ENCODE data around the gene ETV5.

Gene ETV5

DNA sequence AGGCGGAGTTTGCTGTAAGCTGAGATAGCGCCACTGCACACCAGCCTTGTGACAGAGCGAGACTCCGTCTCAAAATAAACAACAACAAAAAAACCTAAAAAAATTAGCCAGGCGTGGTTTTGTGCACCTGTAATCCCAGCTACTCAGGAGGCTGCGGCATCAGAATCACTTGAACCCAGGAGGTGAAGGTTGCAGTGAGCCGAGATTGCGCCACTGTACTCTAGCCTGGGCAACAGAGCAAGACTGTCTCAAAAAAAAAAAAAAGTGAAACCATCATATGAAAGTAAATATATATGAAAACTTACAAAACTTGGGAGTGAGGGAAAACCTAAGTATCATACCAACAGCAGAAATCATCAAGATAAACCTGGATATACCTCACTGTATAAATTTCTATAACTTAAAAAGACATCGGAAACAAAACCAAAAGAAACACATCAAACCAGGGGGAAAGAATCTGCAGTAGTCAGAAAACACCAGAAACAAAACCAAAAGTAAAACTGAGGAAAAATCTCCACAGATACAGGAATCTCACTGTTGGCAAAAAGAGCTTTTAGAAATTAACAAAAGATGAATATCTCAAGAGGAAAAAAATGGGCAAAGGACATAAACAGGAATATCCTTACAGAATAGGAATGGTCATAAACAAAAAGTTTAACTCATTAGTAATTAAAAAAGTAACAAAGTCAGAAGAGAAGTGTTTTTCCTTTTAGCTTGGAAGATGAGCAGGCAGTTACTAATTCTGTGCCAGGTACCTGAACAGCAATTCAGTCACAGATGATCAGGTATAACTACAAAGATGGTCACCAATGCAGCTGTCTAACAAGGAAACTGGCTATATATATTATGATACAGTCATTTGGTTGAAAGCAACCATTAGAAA lies 41.3 kb downstream of the ETV5 start:
- TF ChIP-seq, protein P1, sequence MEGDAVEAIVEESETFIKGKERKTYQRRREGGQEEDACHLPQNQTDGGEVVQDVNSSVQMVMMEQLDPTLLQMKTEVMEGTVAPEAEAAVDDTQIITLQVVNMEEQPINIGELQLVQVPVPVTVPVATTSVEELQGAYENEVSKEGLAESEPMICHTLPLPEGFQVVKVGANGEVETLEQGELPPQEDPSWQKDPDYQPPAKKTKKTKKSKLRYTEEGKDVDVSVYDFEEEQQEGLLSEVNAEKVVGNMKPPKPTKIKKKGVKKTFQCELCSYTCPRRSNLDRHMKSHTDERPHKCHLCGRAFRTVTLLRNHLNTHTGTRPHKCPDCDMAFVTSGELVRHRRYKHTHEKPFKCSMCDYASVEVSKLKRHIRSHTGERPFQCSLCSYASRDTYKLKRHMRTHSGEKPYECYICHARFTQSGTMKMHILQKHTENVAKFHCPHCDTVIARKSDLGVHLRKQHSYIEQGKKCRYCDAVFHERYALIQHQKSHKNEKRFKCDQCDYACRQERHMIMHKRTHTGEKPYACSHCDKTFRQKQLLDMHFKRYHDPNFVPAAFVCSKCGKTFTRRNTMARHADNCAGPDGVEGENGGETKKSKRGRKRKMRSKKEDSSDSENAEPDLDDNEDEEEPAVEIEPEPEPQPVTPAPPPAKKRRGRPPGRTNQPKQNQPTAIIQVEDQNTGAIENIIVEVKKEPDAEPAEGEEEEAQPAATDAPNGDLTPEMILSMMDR (IDR thresholded peaks at IDR 0.05; ENCODE audit: extremely low read depth, insufficient read depth, missing control alignments) = no peak
- peak; percentile 34 for DNase-seq (ENCODE audit: low spot score)
- in situ Hi-C loops (cut with MboI; ENCODE audit: low pct_unique_long_range_greater_than_20kb, low sequenced_read_pairs, unreplicated experiment) = no loop called here

DNA sequence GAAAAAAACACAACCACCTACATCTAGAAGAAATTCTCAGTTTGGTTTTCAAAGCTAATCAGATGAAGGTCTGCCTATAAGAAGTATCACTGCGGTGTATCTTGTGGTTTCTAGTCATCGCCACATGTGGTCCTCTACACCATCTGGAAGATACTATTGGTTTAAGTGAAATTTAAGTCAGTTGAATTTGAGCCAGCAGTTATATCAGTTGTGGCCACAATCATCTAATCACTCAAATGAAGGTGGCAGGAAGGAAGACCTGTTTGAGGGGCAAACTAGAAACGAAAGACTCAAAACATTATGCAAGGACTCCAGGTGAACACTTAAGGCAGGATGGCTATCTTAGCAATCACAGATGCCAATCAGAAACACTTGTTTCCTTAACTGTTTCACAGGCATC lies 48.7 kb downstream of the ETV5 start:
- in situ Hi-C loops (cut with MboI; ENCODE audit: low pct_unique_long_range_greater_than_20kb, low sequenced_read_pairs, unreplicated experiment) = no loop called here
- TF ChIP-seq, protein P1 (IDR thresholded peaks at IDR 0.05; ENCODE audit: extremely low read depth, insufficient read depth, missing control alignments) = no peak
- DNase-seq (ENCODE audit: low spot score) = peak; percentile 40

DNA sequence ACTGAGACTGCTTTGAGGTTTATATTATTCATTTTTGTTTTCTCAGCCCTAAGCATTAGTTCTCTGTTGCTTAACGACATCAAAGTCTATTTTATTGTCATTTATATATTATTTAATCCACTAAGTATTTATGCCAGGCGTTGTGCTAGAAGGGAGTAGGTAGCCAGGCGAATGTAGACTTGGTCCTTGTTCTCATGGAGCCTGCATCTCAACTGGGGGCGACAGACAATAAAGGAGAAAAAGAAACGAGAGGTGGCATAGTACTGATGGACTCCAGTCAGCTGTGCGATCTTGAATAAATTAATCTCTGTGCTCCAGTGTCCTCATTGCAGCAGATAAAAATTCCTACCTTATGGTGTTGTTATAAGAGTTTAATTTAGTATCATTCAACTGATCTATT lies 49.7 kb downstream of the ETV5 start:
- DNase-seq (ENCODE audit: low spot score) = no peak
- in situ Hi-C loops (cut with MboI; ENCODE audit: low pct_unique_long_range_greater_than_20kb, low sequenced_read_pairs, unreplicated experiment) = no loop called here
- TF ChIP-seq, protein P1 (IDR thresholded peaks at IDR 0.05; ENCODE audit: extremely low read depth, insufficient read depth, missing control alignments) = no peak

DNA sequence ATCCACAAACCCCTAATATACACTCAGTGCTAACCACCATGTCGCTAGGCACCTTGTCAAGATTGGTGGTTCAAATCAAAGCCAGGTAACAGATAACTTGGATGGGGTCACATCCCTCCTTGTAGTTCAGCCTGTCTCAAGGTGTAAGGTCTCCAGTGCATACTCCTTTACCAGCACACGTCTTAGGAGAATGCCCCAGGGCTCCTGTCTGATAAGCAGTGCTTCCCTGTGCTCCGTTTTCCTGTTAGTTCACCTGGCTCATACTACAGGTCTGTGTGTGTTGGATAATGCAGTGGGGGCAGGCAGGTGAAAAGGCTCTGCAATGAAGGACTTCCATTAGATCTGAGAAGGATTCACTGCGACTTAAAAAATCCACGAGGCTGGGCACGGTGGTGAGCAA lies 50.7 kb downstream of the ETV5 start:
- TF ChIP-seq, protein P1 (IDR thresholded peaks at IDR 0.05; ENCODE audit: extremely low read depth, insufficient read depth, missing control alignments) = no peak
- no peak for DNase-seq (ENCODE audit: low spot score)
- in situ Hi-C loops (cut with MboI; ENCODE audit: low pct_unique_long_range_greater_than_20kb, low sequenced_read_pairs, unreplicated experiment) = no loop called here

DNA sequence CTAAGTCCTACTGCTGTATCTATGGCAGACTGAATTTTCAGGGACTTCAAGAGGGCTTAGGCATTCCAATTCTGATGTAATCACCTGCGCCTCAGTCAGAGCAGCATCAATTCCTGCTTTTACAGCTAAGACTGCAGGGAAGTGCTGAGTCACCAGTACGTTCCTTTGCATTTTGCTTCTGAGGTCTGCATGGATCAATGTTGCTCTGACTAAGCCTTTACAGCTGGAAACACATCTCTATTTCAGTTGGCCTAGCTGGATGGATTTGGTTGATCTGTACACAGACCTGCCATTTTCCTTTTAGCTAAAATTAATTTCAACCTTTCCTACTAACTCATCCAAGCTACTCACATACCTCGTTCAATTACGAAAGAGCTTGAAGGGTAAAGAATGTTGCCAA lies 51.3 kb downstream of the ETV5 start:
- DNase-seq (ENCODE audit: low spot score) = no peak
- TF ChIP-seq, protein P1 (IDR thresholded peaks at IDR 0.05; ENCODE audit: extremely low read depth, insufficient read depth, missing control alignments) = no peak

DNA sequence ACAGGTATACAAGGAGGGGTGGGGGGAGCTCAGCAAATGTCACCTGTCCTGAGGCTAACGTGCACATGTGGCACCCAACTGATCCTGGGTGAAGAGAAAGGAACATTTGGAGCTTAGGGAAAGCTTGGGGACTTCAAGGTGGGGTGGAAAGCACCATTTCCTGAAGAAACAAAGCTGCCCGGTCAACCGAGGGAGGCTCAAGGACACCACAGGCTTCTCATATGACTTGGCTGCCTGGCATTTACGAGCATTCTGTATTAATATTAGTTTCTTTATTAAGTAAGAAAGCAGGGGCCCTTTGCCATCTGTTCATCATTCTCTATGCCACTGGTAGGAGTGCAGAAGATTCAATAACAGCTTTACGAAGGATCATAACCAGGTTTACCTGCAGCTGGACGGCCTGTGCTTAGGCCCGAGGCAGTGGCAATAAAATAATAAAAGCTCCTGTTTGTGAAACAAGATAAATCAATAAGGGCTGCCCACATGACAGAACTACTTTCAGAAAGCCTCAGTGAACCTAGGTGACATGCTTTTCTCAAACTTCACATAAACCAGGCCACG lies 54.0 kb downstream of the ETV5 start:
- in situ Hi-C loops (cut with MboI; ENCODE audit: low pct_unique_long_range_greater_than_20kb, low sequenced_read_pairs, unreplicated experiment) = no loop called here
- TF ChIP-seq, protein P1 (IDR thresholded peaks at IDR 0.05; ENCODE audit: extremely low read depth, insufficient read depth, missing control alignments) = no peak
- DNase-seq (ENCODE audit: low spot score) = no peak

More for the DNA sequence above, 51.3 kb downstream of the ETV5 start:
- in situ Hi-C loops (cut with MboI; ENCODE audit: low pct_unique_long_range_greater_than_20kb, low sequenced_read_pairs, unreplicated experiment) = no loop called here

All from GM13977 (cell line).